HCT116 (cell line): ENCODE results near the gene SSTR3. TPM values are rescaled to one million over a fixed set of nuclear protein-coding genes. Genes with fewer than 3 reads are reported as not detected.

ENCODE experiments used
- ATAC-seq: fragments of 200-7000 bp; cut with Tn5 transposase; 2 replicates; pipeline ENCODE4 v1.9.1; 2020; ENCODE audit warnings: mild to moderate bottlenecking, moderate library complexity
- BruUV-seq: library from RNA; stranded (reverse); fragments of 400-500 nt; replicated peaks from 2 replicates; lab custom pipeline; 2021; lab: Mats Ljungman, UMichigan
- CTCF ChIA-PET: fragments of 300-600 bp; sonication (Branson Sonifier 250); formaldehyde crosslinking; loops from one replicate; lab custom pipeline; 2021; ENCODE audit warnings: antibody characterized with exemption; lab: Charles Lee
- POLR2A ChIA-PET: fragments of 300-600, 350-600 bp; sonication (Branson Sonifier 250); formaldehyde crosslinking; loops from one replicate; lab custom pipeline; 2021; ENCODE audit warnings: antibody characterized with exemption; lab: Charles Lee
- RAD21 ChIA-PET, 2 experiments: fragments of 300-600 bp; sonication (Branson Sonifier 250); formaldehyde crosslinking; loops; one replicate each; lab custom pipeline; 2023; ENCODE audit warnings: low total read pairs in 2 of 2; ENCODE audit not compliant: uncharacterized antibody in 2 of 2, unreplicated experiment in 2 of 2, low non-redundant PET in 1 of 2; lab: Charles Lee
- DNase-seq: peaks from one replicate; pipeline ENCODE4 v3.0.0-alpha.2; 2010; ENCODE audit warnings: low read depth, low spot score
- H2AFZ ChIP-seq: fragments of 200-600 bp; shearing (Covaris generic), sonication (generic); 2 replicates; pipeline ENCODE4 v1.6.1; 2017; ENCODE audit warnings: low read depth, mixed run types, mixed read lengths, antibody characterized with exemption, low read length; ENCODE audit not compliant: poor library complexity, severe bottlenecking
- H3K27ac ChIP-seq: 2 replicates; pipeline ENCODE4 v1.5.1; 2012; ENCODE audit warnings: low read depth, low read length
- H3K27me3 ChIP-seq: fragments of 200-600 bp; sonication (generic); 2 replicates; pipeline ENCODE4 v1.6.1; 2016; ENCODE audit warnings: mixed run types, low read length, mixed read lengths; ENCODE audit not compliant: insufficient read depth
- H3K36me3 ChIP-seq, 2 experiments: fragments of 200-500 bp in 1 of 2; fragments of 200-600 bp in 1 of 2; sonication (Bioruptor generic) in 1 of 2; sonication (generic) in 1 of 2; 2 replicates each; pipeline versions ENCODE4 v1.5.1 to v1.6.1; 2014 to 2016; ENCODE audit warnings: low read length in 2 of 2, inconsistent platforms in 1 of 2, mixed read lengths in 1 of 2, mixed run types in 1 of 2; ENCODE audit not compliant: insufficient read depth in 2 of 2, control insufficient read depth in 1 of 2
- H3K4me1 ChIP-seq, 2 experiments: fragments of 200-600 bp in 1 of 2; sonication (generic) in 1 of 2; 2 replicates each; pipeline versions ENCODE4 v1.5.1 to v1.6.1; 2012 to 2017; ENCODE audit warnings: low read length in 2 of 2, inconsistent platforms in 1 of 2, mild to moderate bottlenecking in 1 of 2, mixed read lengths in 1 of 2, mixed run types in 1 of 2, moderate library complexity in 1 of 2; ENCODE audit not compliant: insufficient read depth in 2 of 2, control insufficient read depth in 1 of 2
- H3K4me2 ChIP-seq: fragments of 200-600 bp; sonication (generic); 2 replicates; pipeline ENCODE4 v1.6.1; 2017; ENCODE audit warnings: mixed run types, low read length, mixed read lengths
- H3K4me3 ChIP-seq, 2 experiments: fragments of 200-600 bp in 1 of 2; sonication (generic) in 1 of 2; replicated peaks in 1 of 2; 2 replicates each; pipeline ENCODE4 v1.5.1; 2011 to 2016; ENCODE audit warnings: low read length in 2 of 2, control low read depth in 1 of 2, low read depth in 1 of 2, mild to moderate bottlenecking in 1 of 2, mixed read lengths in 1 of 2, mixed run types in 1 of 2
- H3K79me2 ChIP-seq: fragments of 200-600 bp; sonication (generic); 2 replicates; pipeline ENCODE4 v1.6.1; 2017; ENCODE audit warnings: mild to moderate bottlenecking, mixed run types, low read length, moderate library complexity, mixed read lengths; ENCODE audit not compliant: insufficient read depth
- H3K9ac ChIP-seq: fragments of 200-600 bp; sonication (generic); 2 replicates; pipeline ENCODE4 v1.6.1; 2016; ENCODE audit warnings: low read length, mixed read lengths
- H3K9me2 ChIP-seq: fragments of 200-600 bp; sonication (generic), shearing (Covaris generic); 2 replicates; pipeline ENCODE4 v1.6.1; 2017; ENCODE audit warnings: mixed run types, mild to moderate bottlenecking, moderate library complexity; ENCODE audit not compliant: insufficient read depth
- H3K9me3 ChIP-seq, 2 experiments: fragments of 200-500 bp in 1 of 2; fragments of 200-600 bp in 1 of 2; sonication (Bioruptor generic) in 1 of 2; sonication (generic) in 1 of 2; 2 replicates each; pipeline ENCODE4 v1.6.1; 2014 to 2017; ENCODE audit warnings: low read length in 2 of 2, mixed read lengths in 2 of 2, inconsistent platforms in 1 of 2, low read depth in 1 of 2, mild to moderate bottlenecking in 1 of 2, mixed run types in 1 of 2, moderate library complexity in 1 of 2; ENCODE audit not compliant: control insufficient read depth in 1 of 2, insufficient read depth in 1 of 2
- H4K20me1 ChIP-seq: fragments of 200-600 bp; sonication (generic), shearing (Covaris generic); 2 replicates; pipeline ENCODE4 v1.6.1; 2017; ENCODE audit warnings: mixed run types, mild to moderate bottlenecking, moderate library complexity; ENCODE audit not compliant: insufficient read depth
- EGR1 ChIP-seq: IDR thresholded peaks from 2 replicates; pipeline ENCODE4 v1.6.1; 2012; ENCODE audit warnings: low read depth
- ELF1 ChIP-seq: IDR thresholded peaks from 2 replicates; pipeline ENCODE4 v1.6.1; 2012; ENCODE audit warnings: low read depth, borderline replicate concordance
- POLR2AphosphoS5 ChIP-seq: IDR thresholded peaks from 2 replicates; pipeline ENCODE4 v1.6.1; 2011; ENCODE audit warnings: mild to moderate bottlenecking, low read depth, low read length, moderate library complexity
- SIN3A ChIP-seq: IDR thresholded peaks from 2 replicates; pipeline ENCODE4 v1.6.1; 2012; ENCODE audit warnings: low read depth
- SP1 ChIP-seq: IDR thresholded peaks from 2 replicates; pipeline ENCODE4 v1.6.1; 2012; ENCODE audit warnings: low read depth
- ZFX ChIP-seq: fragments of 450-650 bp; IDR thresholded peaks from 2 replicates; pipeline ENCODE4 v1.6.1; 2017
- intact Hi-C: fragments of 100-400 bp; cut with micrococcal nuclease; formaldehyde crosslinking; loops from 2 replicates; pipeline ENCODE4 v1.10.0; 2022
- total RNA-seq: library from RNA; stranded (reverse); gene quantifications from one replicate; pipeline ENCODE4 v1.2.1, GENCODE V29; 2021; ENCODE audit not compliant: unreplicated experiment
- TF ChIP-seq, protein P1 (sequence below): IDR thresholded peaks from 2 replicates; pipeline ENCODE4 v1.6.1; 2011; ENCODE audit warnings: mild to moderate bottlenecking, low read length, moderate library complexity; ENCODE audit not compliant: insufficient replicate concordance; ENCODE audit errors: extremely low read depth
- TF ChIP-seq, protein P2 (sequence below), 3 experiments: fragments of 200-600 bp in 1 of 3; sonication (generic) in 1 of 3; IDR thresholded peaks in 2 of 3; conservative IDR thresholded peaks in 1 of 3; 2 replicates each; pipeline ENCODE4 v1.5.1; 2012 to 2017; ENCODE audit warnings: low read depth in 2 of 3, low read length in 2 of 3, antibody characterized with exemption in 1 of 3, borderline replicate concordance in 1 of 3, control low read depth in 1 of 3, mild to moderate bottlenecking in 1 of 3, mixed read lengths in 1 of 3, mixed run types in 1 of 3, moderate library complexity in 1 of 3; ENCODE audit not compliant: insufficient read depth in 1 of 3
- TF ChIP-seq, protein P3 (sequence below): IDR thresholded peaks from 2 replicates; pipeline ENCODE4 v1.6.1; 2012

SSTR3 gene
- total RNA-seq, 1 experiment from 2014 or later: not detected

DNA sequence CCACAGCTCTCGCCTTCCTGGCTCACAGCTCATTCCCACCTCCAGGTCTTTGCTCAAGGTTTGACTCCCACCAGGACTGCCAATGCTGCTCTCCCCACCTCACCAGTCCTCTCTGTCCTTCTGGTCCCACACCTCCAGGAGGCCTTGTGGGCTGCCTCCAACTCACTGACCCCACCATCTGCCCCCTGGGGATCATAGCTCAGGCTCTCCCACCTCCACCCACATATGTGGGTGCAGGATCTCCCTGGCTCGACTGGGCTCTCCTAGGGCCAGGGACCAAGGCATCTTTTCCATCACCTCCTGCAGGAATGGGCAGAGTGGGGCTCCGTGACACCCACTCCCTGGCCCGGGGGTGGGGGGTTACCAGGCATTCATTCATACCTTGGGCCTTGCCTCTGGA, 13.8 kb upstream of the SSTR3 start:
- Histone ChIP-seq H3K9me2 (no peaks in the 10 kb centered on the region), H4K20me1 (no peaks in the 10 kb centered on the region), H3K36me3 (peaks cover 0 to 7% of the 10 kb centered on the region in 2 experiments; a peak in 1 of 4 replicates), H3K27ac (no peak overlapping the region), H3K27me3 (no peaks in the 10 kb centered on the region), H3K79me2 (no peaks in the 10 kb centered on the region), H2AFZ (no peak overlapping the region), H3K4me2 (no peak overlapping the region), H3K4me3 (no peak overlapping the region), H3K4me1 (peaks cover 24 to 36% of the 10 kb centered on the region in 2 experiments), H3K9ac (no peak overlapping the region), H3K9me3 (peaks cover 0 to 5% of the 10 kb centered on the region in 2 experiments; a peak in 1 of 4 replicates)
- intact Hi-C loops: no loop called here
- CTCF ChIA-PET: interaction anchor here (2.5 kb wide), 1 partner anchor 34 kb away, joined by 16 read pairs; no protein-coding TSS in a partner anchor
- TF ChIP-seq, protein P1, sequence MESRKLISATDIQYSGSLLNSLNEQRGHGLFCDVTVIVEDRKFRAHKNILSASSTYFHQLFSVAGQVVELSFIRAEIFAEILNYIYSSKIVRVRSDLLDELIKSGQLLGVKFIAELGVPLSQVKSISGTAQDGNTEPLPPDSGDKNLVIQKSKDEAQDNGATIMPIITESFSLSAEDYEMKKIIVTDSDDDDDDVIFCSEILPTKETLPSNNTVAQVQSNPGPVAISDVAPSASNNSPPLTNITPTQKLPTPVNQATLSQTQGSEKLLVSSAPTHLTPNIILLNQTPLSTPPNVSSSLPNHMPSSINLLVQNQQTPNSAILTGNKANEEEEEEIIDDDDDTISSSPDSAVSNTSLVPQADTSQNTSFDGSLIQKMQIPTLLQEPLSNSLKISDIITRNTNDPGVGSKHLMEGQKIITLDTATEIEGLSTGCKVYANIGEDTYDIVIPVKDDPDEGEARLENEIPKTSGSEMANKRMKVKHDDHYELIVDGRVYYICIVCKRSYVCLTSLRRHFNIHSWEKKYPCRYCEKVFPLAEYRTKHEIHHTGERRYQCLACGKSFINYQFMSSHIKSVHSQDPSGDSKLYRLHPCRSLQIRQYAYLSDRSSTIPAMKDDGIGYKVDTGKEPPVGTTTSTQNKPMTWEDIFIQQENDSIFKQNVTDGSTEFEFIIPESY: no peak
- TF ChIP-seq ZFX (no peak), EGR1 (no peak), POLR2AphosphoS5 (no peak), SP1 (no peak), ELF1 (no peak), SIN3A (no peak)
- TF ChIP-seq, protein P2, sequence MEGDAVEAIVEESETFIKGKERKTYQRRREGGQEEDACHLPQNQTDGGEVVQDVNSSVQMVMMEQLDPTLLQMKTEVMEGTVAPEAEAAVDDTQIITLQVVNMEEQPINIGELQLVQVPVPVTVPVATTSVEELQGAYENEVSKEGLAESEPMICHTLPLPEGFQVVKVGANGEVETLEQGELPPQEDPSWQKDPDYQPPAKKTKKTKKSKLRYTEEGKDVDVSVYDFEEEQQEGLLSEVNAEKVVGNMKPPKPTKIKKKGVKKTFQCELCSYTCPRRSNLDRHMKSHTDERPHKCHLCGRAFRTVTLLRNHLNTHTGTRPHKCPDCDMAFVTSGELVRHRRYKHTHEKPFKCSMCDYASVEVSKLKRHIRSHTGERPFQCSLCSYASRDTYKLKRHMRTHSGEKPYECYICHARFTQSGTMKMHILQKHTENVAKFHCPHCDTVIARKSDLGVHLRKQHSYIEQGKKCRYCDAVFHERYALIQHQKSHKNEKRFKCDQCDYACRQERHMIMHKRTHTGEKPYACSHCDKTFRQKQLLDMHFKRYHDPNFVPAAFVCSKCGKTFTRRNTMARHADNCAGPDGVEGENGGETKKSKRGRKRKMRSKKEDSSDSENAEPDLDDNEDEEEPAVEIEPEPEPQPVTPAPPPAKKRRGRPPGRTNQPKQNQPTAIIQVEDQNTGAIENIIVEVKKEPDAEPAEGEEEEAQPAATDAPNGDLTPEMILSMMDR (IDR thresholded peaks at IDR 0.05 in 2 of 3, conservative IDR thresholded peaks at IDR 0.05 in 1 of 3; ENCODE audit: borderline replicate concordance in 1 of 3, insufficient read depth in 1 of 3, low read depth in 2 of 3, low read length in 2 of 3): no peak
- TF ChIP-seq, protein P3, sequence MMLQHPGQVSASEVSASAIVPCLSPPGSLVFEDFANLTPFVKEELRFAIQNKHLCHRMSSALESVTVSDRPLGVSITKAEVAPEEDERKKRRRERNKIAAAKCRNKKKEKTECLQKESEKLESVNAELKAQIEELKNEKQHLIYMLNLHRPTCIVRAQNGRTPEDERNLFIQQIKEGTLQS: no peak
- DNase-seq: no peak
- POLR2A ChIA-PET: no interaction called here
- RAD21 ChIA-PET: no interaction called here
- BruUV-seq: no TSS peak
- ATAC-seq: no peak
